Colon (tissue), 2 donors: ENCODE results near the gene ANP32E.
"Not testable (repeated sequence)": the region's sequence is repeated elsewhere in the genome, so short reads cannot be mapped to it uniquely, and the experiment has no call there.

Source experiments
- FAIRE-seq: peaks from 2 replicates; lab custom pipeline; 2012; peaks lifted over from hg19 to GRCh38; lab: Jason Lieb, UNC
- donor health status: control.
- donor health status: control.

Gene ANP32E

DNA sequence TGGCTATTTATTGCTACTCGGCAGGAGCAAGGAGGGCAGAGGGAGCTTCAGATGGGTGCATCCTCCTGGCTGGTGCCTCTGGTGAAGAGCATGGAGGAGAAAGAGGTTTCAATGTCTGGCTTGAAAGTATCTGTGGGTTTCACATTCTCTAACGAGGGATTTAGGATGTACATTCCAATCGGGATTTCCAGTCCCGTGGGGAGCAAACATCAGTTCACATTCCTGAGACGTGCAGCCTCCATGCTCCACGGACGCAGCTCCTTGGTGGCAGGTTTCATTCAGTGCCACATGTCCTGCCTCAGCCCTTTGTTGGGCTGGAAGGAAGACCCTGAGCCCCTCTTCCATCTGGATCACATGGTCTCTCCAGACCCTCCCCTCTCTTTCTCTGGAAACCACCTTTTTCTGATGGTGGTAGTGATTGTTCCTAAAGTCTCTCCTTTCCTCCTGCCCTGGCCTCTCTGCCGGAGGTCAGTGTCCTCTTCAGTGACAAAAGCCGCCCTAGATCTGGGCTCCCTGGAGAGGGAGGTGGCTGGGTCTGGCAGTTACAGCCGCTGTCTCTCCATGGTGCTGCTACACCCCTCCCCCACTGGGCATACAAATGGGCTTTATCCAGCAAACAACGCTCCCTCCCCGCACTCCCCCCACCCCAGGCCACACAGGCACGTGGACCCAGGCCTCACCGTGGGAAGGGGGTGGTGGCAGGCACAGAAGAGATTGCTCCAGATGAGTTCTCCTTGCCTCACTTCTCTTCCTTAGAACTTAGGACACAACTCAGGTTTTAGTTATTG, 20.8 kb upstream of the ANP32E start:
- FAIRE-seq: no peak

DNA sequence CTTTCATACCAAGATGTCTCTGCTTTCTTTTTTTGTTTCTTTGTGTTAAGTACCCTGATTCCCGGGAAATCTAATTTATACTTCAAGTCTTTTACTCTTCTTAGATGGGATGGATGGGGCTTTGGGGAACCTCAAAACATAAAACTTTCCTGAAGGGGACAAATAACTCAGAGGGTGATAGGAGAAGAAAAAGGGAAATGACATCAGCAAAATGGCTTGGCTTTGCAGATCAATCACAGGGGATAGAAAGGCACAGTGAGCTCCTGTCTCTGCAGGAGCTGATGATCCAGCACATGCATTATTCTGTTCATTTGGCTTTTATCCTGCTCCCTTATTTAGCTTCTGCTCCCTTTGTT, 20.3 kb upstream of the ANP32E start:
- no peak for FAIRE-seq

DNA sequence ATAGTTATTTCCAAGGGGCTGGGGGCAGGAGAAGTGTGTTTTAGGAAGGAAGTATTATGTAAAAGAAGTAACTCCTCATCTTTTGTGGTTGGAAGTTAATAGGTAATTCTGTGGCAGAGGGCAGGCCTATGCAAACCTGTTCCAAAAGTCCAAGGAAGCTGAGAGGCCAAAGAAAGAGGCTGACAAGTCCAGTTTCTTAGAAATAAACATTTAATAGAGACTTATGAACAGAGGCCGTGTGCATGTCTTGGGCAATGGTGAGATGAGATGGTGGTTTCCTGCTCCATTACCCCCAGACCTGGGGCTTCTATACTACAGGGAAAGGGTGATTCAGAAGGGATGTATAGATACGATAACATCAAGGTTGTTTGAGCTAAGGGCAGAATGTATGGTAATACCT, 14.0 kb upstream of the ANP32E start:
- no peak for FAIRE-seq

DNA sequence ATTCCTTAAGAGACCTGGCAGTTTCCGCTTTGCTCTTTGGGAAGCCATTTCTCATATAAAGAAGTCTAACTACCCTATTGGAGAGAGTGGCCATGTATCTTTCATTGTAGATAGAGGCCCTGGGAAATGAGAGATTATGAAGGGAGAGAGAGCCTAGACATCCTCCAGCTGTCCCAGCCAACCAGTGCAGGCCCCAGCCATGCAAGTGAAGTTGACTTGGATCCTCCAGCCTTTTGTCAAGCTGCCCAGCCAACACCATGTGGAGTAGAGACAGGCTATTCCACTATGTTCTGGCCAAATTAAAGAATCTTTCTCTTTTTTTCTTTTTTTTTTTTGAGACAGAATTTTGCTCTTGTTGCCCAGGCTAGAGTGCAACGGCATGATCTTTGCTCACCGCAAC, 7.1 kb upstream of the ANP32E start:
- FAIRE-seq: no peak

DNA sequence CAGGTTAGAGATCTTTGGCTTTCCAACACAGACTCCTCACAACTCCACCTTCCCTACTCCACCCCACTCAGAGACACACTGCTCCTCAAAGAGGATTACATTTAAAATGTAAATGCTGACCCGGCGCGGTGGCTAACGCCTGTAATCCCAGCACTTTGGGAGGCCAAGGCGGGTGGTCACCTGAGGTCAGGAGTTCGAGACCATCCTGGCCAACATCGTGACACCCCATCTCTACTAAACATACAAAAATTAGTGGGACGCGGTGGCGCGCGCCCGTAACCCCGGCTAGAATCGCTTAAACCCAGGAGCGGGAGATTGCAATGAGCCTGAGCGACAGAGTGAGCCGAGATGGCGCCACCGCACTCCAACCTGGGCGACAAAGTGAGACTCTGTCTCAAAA, 1.8 kb upstream of the ANP32E start:
- FAIRE-seq: no peak

DNA sequence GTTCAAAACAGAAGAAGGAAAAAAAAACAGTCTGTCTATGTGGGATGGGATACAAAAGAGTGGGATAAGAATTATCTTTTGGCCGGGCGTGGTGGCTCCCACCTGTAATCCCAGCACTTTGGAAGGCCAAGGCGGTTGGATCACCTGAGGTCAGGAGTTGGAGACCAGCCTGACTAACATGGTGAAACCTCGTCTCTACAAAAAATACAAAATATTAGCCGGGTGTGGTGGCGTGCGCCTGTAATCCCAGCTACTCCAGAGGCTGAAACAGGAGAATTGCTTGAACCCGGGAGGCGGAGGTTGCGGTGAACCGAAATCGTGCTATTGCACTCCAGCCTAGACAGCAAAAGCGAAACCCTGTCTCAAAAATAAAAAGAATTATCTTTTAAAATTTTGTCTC, 1.3 kb upstream of the ANP32E start:
- FAIRE-seq: not testable (repeated sequence)

DNA sequence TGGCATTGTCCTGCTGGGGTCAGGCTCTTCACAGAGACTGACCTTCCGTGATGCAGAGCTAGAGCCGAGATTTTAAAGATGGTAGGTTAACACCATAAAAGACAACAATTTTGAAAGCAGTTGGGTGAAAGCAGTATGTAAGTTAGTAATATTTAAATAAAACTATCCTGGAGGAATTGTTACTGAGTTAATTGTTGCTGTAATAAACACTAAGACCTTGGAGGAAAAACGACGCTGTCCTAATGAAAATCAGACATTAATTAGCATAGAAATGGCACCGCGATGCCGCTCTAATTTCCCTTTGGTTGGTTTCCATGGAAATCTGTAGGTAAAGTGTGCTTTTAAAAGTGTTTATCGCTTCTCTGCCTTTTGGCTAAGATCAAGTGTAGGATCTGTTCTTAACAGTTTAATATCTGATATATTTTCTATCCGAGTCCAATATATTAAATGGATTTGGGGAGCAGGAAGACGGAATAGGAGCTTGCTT, 745 bp upstream of the ANP32E start:
- no peak for FAIRE-seq

DNA sequence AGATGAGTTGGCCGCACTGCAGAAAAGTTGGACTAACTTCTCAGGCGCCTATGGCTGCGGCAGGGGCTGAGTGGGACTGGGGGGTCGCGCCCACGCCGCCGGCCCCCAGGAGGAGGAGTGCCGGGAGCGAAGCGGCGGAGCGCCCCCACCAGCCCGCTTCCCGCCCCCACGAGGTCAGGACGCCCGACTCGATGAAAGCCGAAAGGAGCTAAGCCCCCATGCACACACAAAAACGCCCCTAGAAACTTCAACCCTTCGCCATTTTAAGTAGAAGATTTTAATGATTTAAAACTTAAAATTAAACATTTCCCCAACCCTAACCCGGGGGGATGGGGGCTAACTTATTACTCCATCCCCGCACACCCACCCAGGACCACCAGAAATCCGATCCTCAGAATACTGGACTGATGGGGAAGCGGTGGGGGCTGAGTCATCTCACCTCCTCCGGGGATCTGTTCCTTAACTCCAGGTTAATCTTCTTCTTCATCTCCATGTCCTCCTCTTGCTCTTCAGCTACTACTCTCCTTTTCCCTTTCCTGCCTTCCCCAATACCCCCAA, 539 bp downstream of the ANP32E start:
- no peak for FAIRE-seq

DNA sequence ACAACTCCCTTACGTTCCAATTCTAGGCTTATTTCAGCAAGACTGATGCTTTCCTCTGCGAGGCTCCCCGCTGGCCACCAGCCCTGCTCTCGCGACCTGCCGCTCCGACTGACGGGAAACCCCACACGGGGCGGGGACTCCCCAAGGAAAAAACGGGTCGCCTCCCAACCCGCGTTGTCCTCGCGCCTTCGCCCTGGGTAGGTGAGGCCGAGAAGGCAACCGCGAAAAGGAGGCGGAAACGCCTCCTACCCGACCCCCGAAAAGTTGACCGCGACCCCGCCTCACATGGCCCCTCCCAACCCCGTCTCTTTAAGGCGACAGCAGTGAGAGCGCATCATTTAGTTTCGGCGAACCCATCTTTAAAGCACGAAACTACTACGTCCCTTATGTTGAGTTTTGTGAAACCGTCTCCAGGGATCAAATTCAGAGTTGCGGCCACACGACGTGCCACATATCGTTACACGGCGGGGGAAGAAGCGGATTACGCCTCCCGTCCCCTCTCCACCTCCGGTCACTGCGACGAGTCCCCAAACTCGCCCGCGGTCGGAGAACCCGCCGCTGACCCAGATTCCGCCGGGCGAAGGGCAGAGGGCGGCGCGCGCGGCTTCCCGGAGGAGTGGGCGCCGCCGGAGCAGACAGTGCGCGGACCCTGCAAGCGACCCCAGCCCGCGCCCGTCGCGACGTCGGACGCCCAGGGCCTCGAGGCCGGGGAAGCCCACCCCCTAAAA, 1.2 kb downstream of the ANP32E start:
- no peak for FAIRE-seq

DNA sequence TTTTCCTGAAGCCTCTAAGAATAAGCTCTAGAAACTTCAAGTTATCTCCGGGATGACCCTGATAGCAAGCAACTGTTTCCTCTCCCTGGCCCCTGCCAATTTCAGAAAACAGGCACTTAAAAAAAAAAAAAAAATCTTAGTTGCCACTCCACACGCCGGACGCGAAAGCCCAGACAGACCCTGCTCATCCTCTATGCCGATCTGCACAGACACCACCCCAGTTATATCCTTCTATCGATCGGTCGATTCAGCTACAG, 1.7 kb downstream of the ANP32E start:
- no peak for FAIRE-seq

DNA sequence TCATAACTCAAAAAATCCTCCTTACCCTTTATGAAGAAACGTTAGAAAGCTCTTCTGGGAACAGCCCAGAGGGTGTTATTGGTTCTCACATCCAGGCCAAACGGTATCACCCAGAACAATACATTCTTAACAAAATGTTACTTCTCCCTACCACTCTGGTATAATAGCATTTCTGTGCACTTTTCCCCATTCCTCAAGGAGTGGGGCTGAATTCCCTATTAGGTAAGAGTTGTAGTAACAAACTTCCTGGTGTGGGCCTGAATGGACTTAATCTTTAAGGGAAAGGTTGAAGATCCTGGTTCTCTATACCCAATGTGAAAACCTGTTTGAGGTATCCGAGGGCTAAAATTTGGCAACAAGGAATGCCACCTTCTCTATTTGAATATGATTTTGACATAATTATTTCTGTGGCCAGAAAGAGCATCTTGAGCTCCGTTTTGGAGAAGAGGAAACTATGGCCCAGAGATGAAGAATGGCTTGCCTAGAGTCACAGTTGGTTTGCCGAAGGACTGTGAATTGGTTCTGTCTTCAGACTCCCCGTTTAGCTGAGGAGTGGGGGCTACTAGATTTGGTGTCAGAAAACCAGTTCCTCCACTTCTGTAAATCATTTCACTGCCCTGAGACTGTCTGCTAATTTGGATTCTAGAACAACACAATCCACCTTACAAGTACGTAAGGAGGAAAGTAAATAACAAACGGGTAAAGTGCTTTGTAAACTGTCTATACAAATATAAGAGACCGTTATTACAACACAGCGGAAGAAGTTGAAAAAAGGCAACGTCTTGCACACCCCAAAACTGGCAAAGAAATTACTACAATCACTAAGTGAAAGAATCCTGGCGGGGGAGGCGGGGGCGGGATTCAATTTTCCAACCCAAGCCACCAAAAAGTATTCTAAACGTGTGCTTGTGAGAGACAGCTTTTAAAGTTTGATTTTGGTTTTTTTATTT, 2.3 kb downstream of the ANP32E start:
- FAIRE-seq: no peak

DNA sequence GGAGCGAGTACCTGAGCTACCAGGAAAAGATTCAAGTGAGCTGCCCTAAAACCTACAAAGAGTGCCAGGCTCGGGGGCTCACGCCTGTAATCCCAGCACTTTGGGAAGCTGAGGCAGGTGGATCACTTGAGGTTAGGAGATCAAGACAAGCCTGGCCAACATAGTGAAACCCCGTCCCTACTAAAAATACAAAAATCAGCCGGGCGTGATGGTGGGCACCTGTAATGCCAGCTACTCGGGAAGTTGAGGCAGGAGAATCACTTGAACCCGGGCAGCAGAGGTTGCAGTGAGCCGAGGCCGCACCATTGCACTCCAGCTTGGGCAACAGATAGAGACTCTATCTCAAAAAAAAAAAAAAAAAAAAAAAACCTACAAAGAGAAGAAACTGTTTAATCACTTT, 3.0 kb downstream of the ANP32E start:
- FAIRE-seq: not testable (repeated sequence)

DNA sequence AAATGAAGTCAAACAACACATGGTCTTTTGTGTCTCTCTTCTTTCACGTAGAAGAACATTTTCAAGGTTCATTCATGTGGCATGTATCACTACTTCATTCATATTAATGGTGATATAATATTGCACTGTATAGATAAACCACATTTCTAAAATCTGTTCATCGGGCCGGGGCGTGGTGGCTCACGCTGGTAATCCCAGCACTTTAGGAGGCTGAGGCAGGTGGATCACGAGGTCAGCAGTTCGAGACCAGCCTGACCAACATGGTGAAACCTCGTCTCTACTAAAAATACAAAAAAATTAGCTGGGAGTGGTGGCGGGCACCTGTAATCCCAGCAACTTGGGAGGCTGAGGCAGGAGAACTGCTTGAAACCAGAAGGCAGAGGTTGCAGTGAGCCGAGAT, 7.7 kb downstream of the ANP32E start:
- FAIRE-seq: not testable (repeated sequence)

DNA sequence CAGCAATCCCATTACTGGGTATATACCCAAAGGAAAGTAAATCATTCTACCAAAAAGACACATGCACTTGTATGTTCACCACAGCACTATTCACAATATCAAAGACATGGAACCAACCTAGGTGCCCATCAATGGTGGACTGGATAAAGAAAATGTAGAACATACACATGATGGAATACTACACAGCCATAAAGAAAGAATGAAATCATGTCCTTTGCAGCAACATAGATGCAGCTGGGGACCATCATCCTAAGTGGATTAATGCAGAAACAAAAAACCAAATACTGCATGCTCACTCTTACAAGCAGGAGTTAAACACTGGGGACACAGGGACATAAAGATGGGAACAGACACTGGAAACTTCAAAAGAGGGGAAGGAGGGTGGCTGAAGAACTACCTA, 8.7 kb downstream of the ANP32E start:
- FAIRE-seq: no peak

DNA sequence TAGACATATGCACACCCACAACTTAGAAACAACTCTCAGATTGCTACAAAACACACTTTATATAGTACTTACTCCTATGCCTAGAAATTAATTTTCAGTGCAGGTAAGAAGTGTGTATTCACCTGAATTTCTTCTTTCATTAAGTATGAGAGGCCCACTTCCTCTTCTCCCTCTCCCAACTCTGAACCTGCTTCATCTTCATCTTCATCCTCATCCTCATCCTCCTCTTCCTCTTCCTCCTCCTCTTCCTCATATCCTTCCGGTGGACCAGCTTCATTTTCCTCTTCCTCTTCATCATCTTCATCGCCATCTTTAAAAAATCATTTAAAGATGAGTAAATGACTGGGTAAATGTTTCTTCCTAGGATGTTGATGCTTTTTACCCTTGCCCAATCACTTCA, 9.4 kb downstream of the ANP32E start:
- FAIRE-seq: no peak

DNA sequence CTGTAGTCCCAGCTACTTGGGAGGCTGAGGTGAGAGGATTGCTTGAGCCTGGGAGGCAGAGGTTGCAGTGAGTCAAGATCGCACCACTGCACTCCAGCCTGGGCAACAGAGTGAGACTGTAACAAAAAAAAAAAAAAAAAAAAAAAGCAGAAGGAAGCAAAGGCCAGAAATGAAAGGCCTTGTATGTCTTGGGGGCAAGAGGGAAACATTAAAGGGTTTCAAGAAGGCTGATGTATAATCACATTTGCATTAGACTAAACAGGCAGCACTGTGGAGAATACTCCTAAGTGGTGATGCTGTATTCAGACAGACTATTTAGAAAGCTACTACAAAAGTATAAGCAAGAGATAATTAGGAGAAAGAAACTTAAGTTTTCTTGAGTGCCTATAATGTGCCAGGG, 10.4 kb downstream of the ANP32E start:
- no peak for FAIRE-seq

DNA sequence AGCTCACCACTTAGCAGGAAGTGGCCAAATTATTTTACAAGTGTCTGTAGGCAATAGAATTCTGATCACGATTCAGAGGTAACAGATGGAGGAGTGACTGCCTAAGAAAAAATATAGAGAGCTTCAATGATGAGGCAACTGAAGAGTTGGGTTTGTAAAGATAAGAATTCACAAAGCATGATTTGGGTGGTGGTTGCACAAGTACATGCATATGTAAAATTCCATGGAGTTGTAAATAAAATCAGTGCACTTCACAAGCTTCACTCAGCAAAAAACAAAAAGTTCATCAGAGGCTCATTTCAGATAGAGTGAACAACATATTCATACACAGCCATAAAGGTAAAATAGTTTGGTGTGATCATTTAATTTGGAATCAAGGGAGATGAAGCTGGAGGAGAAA, 10.9 kb downstream of the ANP32E start:
- no peak for FAIRE-seq

DNA sequence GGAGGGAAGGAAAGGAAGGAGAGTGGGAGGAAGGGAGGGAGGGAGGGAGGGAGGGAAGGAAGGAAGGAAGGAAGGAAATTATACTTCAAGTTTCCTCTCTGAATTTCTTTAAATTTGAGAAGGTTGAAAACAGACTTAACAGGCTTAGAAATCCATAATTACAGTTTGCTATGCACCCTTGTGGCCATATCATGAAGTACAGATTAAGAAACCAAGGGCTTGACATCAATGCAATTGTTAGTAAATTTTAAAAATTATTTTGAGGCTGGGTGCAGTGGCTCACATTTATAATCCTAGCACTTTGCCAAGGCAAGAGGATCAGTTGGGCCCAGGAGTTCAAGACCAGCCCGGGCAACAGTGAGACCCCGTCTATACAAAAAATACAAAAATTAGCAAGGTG, 14.4 kb downstream of the ANP32E start:
- no peak for FAIRE-seq

DNA sequence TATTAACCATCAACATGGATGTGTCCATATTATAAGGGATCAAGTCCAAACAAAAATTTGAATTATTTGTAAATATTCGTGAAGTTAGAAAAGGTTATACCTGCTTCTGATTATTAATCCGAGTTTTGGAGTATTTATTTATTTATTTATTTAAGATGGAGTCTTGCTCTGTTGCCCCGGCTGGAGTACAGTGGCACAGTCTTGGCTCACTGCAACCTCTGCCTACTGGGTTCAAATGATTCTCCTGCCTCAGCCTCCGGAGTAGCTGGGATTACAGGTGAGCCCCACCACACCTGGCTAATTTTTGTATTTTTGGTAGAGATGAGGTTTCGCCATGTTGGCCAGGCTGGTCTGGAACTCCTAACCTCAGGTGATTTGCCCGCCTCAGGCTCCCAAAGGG, 20.1 kb downstream of the ANP32E start:
- FAIRE-seq: not testable (repeated sequence)

DNA sequence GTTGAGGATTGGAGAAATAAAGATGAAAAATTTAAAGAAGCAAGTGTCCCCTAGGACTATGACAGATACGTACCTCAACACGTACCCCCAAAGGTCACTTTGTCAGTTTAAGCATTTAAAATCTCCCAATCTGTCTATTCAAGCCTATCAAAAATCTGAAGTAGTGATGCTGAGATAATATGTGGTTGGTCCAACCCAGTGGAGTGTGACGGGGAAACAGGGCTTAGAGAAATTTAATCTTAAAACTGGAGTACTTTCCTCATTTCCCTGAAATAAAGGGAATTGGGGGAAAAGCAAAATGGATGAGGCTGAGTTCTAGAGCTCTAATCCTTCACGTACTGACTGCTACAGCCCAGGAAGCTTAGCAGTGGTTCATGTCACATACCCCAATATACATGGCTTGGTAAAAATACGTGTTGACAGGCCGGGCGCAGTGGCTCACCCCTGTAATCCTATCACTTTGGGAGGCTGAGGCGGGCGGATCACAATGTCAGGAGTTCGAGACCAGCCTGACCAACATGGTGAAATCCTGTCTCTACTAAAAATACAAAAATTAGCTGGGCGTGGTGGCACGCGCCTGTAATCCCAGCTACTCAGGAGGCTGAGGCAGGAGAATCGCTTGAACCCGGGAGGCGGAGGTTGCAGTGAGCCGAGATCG, 21.7 kb downstream of the ANP32E start:
- not testable (repeated sequence) for FAIRE-seq

DNA sequence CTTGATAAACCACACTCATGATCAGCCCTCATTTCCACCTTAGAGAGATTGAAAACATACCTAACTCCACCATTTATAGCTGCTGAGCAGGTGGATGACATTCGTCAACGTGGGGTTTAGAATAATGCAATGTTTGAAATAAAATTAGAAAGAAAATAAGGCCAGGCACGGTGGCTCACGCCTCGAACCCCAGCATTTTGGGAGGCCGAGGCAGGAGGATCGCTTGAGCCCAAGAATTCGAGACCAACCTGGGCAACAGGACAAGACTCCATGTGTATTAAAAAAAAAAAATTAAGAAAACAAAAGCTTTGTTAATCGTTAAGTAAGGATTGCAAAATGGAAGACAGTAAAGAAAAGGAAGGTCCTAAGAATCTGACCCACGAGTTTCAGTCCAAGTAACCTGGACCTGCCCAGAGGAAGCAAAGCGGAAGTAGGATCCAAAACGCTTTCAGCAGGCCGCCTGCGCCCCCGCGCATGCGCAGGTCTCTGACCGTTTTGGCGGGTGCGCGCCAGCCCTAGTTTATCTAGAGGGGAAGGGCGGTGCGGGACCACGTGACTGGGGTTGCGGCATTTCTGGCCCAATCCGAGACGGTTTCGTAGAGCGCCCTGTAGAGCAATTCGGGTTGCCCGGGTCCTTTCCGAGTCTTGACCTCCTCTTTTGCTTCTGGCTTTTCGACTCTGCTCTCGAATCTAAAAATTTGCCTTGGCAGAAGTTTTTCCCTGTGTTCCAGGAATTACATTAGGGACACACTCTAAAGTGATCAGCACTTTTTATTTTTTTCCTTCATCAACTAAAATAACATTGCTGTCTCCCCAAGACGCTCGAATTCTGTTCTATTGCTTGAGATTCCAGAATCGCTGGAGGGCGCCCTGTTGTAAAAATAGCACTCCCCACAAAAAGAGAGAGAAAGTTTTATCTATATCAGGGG, 22.5 kb downstream of the ANP32E start:
- FAIRE-seq: no peak
